Measurements from ENCODE around the gene ATP12A. TPM values are rescaled to one million over a fixed set of nuclear protein-coding genes. Genes with fewer than 3 reads are reported as not detected.

Gene ATP12A
- polyA plus RNA-seq, 2 of the 4 experiments (the other 2 are of a cell fraction), result not detected

GRCh38 chr13:24747248-24748060 is 67.2 kb downstream of the ATP12A start:
- H3K4me1 ChIP-seq, result no peaks in the 10 kb centered on the region
- peak; percentile 44 to 72 for ATAC-seq
- WGBS (ENCODE audit: missing lambda C conversion rate), result 18% methylated on average over 9 of the region's 61 CpGs
- CTCF ChIA-PET, result interaction anchor here (0.8 to 2.1 kb wide), 6 partner anchors 9 to 221 kb away, joined by 3 to 5 read pairs (median 3); no protein-coding TSS in a partner anchor
- H3K4me3 ChIP-seq, result peak overlapping the region; percentile 52
- DNase-seq (ENCODE audit: low read depth in 1 of 2, low spot score in 1 of 2), result peak in 1 of 2 experiments; percentile 41
- peak overlapping the region; percentile 97 for H3K4me2 ChIP-seq
- peak overlapping the region; percentile 43 to 69; a peak in 5 of 6 replicates for H3K27ac ChIP-seq
- H3K9me3 ChIP-seq, result no peaks in the 10 kb centered on the region
- FAIRE-seq, result no peak
- POLR2A ChIA-PET, result interaction anchor here (0.7 kb wide), 1 partner anchor 14 kb away, joined by 6 read pairs; no protein-coding TSS in a partner anchor
- TF ChIP-seq HDAC2 (IDR thresholded peaks at IDR 0.05) (no peak), MAX (IDR thresholded peaks at IDR 0.05) (peak; percentile 78), FOSB (CRISPR knock-in tag; IDR thresholded peaks at IDR 0.05) (no peak), POLR2A (IDR thresholded peaks at IDR 0.05; ENCODE audit: low read length) (peak; percentile 26; the same call in 1 of the 2 replicates), E2F6 (IDR thresholded peaks at IDR 0.05; ENCODE audit: borderline replicate concordance, low read depth) (peak; percentile 73)
- TF ChIP-seq, protein P1, sequence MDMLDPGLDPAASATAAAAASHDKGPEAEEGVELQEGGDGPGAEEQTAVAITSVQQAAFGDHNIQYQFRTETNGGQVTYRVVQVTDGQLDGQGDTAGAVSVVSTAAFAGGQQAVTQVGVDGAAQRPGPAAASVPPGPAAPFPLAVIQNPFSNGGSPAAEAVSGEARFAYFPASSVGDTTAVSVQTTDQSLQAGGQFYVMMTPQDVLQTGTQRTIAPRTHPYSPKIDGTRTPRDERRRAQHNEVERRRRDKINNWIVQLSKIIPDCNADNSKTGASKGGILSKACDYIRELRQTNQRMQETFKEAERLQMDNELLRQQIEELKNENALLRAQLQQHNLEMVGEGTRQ (IDR thresholded peaks at IDR 0.05), result no peak

- DNase-seq (ENCODE audit: low read depth in 1 of 2, low spot score in 1 of 2) (no peak), ATAC-seq (no peak), FAIRE-seq (no peak)
- 22% methylated on average over 9 of the region's 10 CpGs for WGBS (ENCODE audit: missing lambda C conversion rate)
- TF ChIP-seq ZSCAN20 (CRISPR knock-in tag; IDR thresholded peaks at IDR 0.05) (no peak), POLR2AphosphoS2 (conservative IDR thresholded peaks at IDR 0.05; ENCODE audit: low read length) (no peak), MAFK (IDR thresholded peaks at IDR 0.05; ENCODE audit: partially characterized antibody) (no peak), ESRRA (IDR thresholded peaks at IDR 0.05; ENCODE audit: borderline replicate concordance, low read length) (no peak), MYC (IDR thresholded peaks at IDR 0.05; ENCODE audit: borderline replicate concordance, low read length) (no peak), ZNF302 (CRISPR knock-in tag; IDR thresholded peaks at IDR 0.05) (no peak), HOXA7 (CRISPR knock-in tag; IDR thresholded peaks at IDR 0.05) (no peak), ATOH8 (CRISPR knock-in tag; IDR thresholded peaks at IDR 0.05; ENCODE audit: low read depth) (no peak), PBX3 (IDR thresholded peaks at IDR 0.05) (no peak), MAZ (IDR thresholded peaks at IDR 0.05; ENCODE audit: borderline replicate concordance, low read depth, low read length) (no peak), BHLHE40 (IDR thresholded peaks at IDR 0.05; ENCODE audit: low read depth, low read length) (no peak), HOXB13 (CRISPR knock-in tag; IDR thresholded peaks at IDR 0.05; ENCODE audit: low read depth) (no peak), JUN (IDR thresholded peaks at IDR 0.05) (no peak), TP53 (CRISPR knock-in tag; IDR thresholded peaks at IDR 0.05) (no peak), BCL3 (IDR thresholded peaks at IDR 0.05) (no peak), REST (IDR thresholded peaks at IDR 0.05) (no peak), RARB (CRISPR knock-in tag; IDR thresholded peaks at IDR 0.05) (no peak), FOSL2 (IDR thresholded peaks at IDR 0.05) (no peak), FOSL2 (CRISPR knock-in tag; IDR thresholded peaks at IDR 0.05) (no peak), SMC3 (IDR thresholded peaks at IDR 0.05) (no peak)
- TF ChIP-seq, protein P2, sequence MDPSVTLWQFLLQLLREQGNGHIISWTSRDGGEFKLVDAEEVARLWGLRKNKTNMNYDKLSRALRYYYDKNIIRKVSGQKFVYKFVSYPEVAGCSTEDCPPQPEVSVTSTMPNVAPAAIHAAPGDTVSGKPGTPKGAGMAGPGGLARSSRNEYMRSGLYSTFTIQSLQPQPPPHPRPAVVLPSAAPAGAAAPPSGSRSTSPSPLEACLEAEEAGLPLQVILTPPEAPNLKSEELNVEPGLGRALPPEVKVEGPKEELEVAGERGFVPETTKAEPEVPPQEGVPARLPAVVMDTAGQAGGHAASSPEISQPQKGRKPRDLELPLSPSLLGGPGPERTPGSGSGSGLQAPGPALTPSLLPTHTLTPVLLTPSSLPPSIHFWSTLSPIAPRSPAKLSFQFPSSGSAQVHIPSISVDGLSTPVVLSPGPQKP (IDR thresholded peaks at IDR 0.05; ENCODE audit: low read depth, low read length), result no peak
- Histone ChIP-seq H3K9me3 (no peaks in the 10 kb centered on the region), H3K27ac (peak overlapping the region in 1 of 2 experiments; percentile 69; a peak in 2 of 6 replicates), H3K4me2 (peak overlapping the region; percentile 97), H3K4me3 (peak overlapping the region; percentile 52; the same call in 2 of the 3 replicates), H3K4me1 (no peaks in the 10 kb centered on the region)
- POLR2A ChIA-PET, result interaction anchor here (0.7 kb wide), 1 partner anchor 14 kb away, joined by 6 read pairs; no protein-coding TSS in a partner anchor
- CTCF ChIA-PET, result interaction anchor here (1.2 to 2.1 kb wide), 3 partner anchors 8 to 221 kb away, joined by 3 to 5 read pairs (median 3); no protein-coding TSS in a partner anchor
Measured at GRCh38 chr13:24748061-24748400, 67.8 kb downstream of the ATP12A start.
